DOHH2 (cell line): ENCODE data around the gene FAM227B.

ENCODE experiments used
- H3F3A ChIP-seq: fragments of 200-600 bp; sonication (generic), shearing (Covaris generic); 2 replicates; pipeline ENCODE4 v1.6.0; 2016; ENCODE audit warnings: antibody characterized with exemption, mild to moderate bottlenecking; ENCODE audit not compliant: control insufficient read depth, insufficient read depth
- H3K27ac ChIP-seq: fragments of 200-600 bp; sonication (generic); 2 replicates; pipeline ENCODE4 v1.5.1; 2014; ENCODE audit warnings: low read depth, mild to moderate bottlenecking, low read length, moderate library complexity
- H3K27me3 ChIP-seq: fragments of 200-600 bp; sonication (generic); 2 replicates; pipeline ENCODE4 v1.6.1; 2014; ENCODE audit warnings: mild to moderate bottlenecking, low read length, mixed read lengths; ENCODE audit not compliant: control insufficient read depth
- H3K36me3 ChIP-seq: fragments of 200-600 bp; sonication (generic); 2 replicates; pipeline ENCODE4 v1.6.1; 2014; ENCODE audit warnings: mild to moderate bottlenecking, low read length, moderate library complexity, mixed read lengths; ENCODE audit not compliant: control insufficient read depth
- H3K4me1 ChIP-seq: fragments of 200-600 bp; sonication (generic); 2 replicates; pipeline ENCODE4 v1.6.1; 2014; ENCODE audit warnings: mild to moderate bottlenecking, low read length, mixed read lengths; ENCODE audit not compliant: control insufficient read depth
- H3K4me2 ChIP-seq: fragments of 200-600 bp; sonication (generic); 2 replicates; pipeline ENCODE4 v1.6.0; 2014; ENCODE audit warnings: mild to moderate bottlenecking, low read length, moderate library complexity
- H3K4me3 ChIP-seq: fragments of 200-600 bp; sonication (generic); 2 replicates; pipeline ENCODE4 v1.5.1; 2014; ENCODE audit warnings: mild to moderate bottlenecking, low read length, mixed read lengths
- H3K79me2 ChIP-seq: fragments of 200-600 bp; sonication (generic); 2 replicates; pipeline ENCODE4 v1.6.1; 2014; ENCODE audit warnings: mild to moderate bottlenecking, low read length, mixed read lengths; ENCODE audit not compliant: control insufficient read depth
- H3K9me2 ChIP-seq: fragments of 200-600 bp; sonication (generic); replicated peaks from 2 replicates; pipeline ENCODE4 v1.6.1; 2014; ENCODE audit warnings: mild to moderate bottlenecking, low read length, mixed read lengths; ENCODE audit not compliant: control insufficient read depth
- H3K9me3 ChIP-seq: fragments of 200-600 bp; sonication (generic); 2 replicates; pipeline ENCODE4 v1.6.1; 2014; ENCODE audit warnings: antibody characterized with exemption, low read length, mixed read lengths; ENCODE audit not compliant: control insufficient read depth, insufficient read depth
- H4K20me1 ChIP-seq: fragments of 200-600 bp; sonication (generic); 2 replicates; pipeline ENCODE4 v1.6.0; 2014; ENCODE audit warnings: low read depth, mild to moderate bottlenecking, antibody characterized with exemption, low read length, moderate library complexity; ENCODE audit not compliant: control insufficient read depth, insufficient read depth
- EZH2phosphoT487 ChIP-seq: fragments of 200-600 bp; sonication (generic); IDR thresholded peaks from 2 replicates; pipeline ENCODE4 v1.6.1; 2017; ENCODE audit warnings: borderline replicate concordance, mild to moderate bottlenecking, antibody characterized with exemption, low read length, moderate library complexity, mixed read lengths
- TF ChIP-seq, protein P1 (sequence below): fragments of 200-600 bp; sonication (generic); IDR thresholded peaks from one replicate; pipeline ENCODE4 v1.5.1; 2014; ENCODE audit warnings: antibody characterized with exemption, mild to moderate bottlenecking, low read depth, low read length; ENCODE audit not compliant: poor library complexity, severe bottlenecking

The FAM227B gene

DNA sequence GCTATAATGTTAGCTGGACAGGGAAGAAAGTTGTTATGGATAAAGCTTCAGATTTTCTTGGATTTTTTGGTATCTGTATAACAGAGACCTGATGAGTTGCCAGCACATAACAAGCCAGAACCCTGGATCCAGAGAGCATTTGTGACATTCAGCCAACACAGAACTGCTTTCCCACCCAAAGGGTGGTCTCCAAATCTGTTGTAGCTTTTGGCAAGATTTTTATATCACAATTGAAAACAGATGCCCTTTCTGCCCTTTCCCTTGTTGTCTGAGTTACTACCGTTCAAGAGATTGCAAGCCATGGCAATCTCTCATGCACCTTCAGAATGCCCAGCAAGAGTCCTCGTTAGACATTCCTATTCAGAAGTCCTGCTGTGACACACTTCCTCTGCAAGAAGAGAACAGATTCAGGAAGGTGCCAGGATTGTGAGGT, 305.2 kb downstream of the FAM227B start:
- TF ChIP-seq, protein P1, sequence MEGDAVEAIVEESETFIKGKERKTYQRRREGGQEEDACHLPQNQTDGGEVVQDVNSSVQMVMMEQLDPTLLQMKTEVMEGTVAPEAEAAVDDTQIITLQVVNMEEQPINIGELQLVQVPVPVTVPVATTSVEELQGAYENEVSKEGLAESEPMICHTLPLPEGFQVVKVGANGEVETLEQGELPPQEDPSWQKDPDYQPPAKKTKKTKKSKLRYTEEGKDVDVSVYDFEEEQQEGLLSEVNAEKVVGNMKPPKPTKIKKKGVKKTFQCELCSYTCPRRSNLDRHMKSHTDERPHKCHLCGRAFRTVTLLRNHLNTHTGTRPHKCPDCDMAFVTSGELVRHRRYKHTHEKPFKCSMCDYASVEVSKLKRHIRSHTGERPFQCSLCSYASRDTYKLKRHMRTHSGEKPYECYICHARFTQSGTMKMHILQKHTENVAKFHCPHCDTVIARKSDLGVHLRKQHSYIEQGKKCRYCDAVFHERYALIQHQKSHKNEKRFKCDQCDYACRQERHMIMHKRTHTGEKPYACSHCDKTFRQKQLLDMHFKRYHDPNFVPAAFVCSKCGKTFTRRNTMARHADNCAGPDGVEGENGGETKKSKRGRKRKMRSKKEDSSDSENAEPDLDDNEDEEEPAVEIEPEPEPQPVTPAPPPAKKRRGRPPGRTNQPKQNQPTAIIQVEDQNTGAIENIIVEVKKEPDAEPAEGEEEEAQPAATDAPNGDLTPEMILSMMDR: no peak
- TF ChIP-seq EZH2phosphoT487: no peak
- H3K9me2 ChIP-seq: no peaks in the 10 kb centered on the region
- no peaks in the 10 kb centered on the region for H3K27me3 ChIP-seq
- no peaks in the 10 kb centered on the region for H3F3A ChIP-seq
- H3K4me2 ChIP-seq: no peak overlapping the region
- H3K36me3 ChIP-seq: peaks cover 11% of the 10 kb centered on the region
- H3K4me1 ChIP-seq: no peaks in the 10 kb centered on the region
- no peak overlapping the region for H3K4me3 ChIP-seq
- H3K27ac ChIP-seq: no peak overlapping the region
- H3K9me3 ChIP-seq: no peaks in the 10 kb centered on the region
- H4K20me1 ChIP-seq: no peaks in the 10 kb centered on the region
- H3K79me2 ChIP-seq: no peaks in the 10 kb centered on the region

DNA sequence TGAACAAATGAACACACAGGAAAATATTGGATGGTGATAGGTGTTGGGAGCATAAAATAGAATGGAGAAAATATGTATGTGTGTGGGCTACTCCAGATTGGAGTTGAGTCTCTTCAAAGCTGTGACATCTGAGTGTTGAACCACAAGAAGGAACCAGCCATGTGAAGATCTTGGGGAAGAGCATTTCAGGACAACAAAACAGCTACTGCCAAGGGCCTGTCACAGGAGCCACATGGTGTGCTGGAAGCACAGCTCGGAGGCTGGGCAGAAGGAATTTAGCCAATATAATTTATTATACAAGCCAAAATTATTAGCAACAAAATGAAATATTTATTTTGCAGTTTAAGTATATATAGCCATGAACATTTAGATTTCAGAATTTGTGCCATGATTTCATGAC, 305.9 kb downstream of the FAM227B start:
- Histone ChIP-seq H3K27me3 (no peaks in the 10 kb centered on the region), H3K9me3 (no peaks in the 10 kb centered on the region), H3K9me2 (no peaks in the 10 kb centered on the region), H3K36me3 (peaks cover 6% of the 10 kb centered on the region), H3F3A (no peaks in the 10 kb centered on the region), H3K4me3 (no peak overlapping the region), H3K4me2 (no peak overlapping the region), H4K20me1 (no peaks in the 10 kb centered on the region), H3K27ac (no peak overlapping the region), H3K4me1 (no peaks in the 10 kb centered on the region), H3K79me2 (no peaks in the 10 kb centered on the region)
- TF ChIP-seq, protein P1: no peak
- TF ChIP-seq EZH2phosphoT487: no peak

DNA sequence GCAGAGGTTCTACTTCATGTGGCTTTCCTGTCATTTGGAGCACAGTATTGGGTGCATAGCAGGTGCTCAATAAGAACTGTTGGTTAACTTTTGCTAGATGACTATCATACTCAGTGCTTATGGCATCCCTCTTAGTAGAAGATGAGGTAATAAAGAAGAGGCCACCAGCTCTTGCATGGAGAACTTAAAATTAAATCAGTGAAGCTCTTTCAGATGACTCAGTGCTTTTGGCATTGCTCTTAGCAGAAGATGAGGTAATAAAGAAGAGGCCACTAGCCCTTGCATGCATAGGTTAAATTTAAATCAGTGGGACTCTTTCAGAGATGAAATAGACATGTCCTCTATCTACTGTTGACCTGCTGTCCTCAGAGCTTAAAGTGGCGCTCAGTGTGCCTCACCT, 307.0 kb downstream of the FAM227B start:
- H3K36me3 ChIP-seq: peaks cover 3% of the 10 kb centered on the region
- no peak overlapping the region for H3K4me3 ChIP-seq
- H3K9me2 ChIP-seq: no peaks in the 10 kb centered on the region
- no peaks in the 10 kb centered on the region for H3K9me3 ChIP-seq
- H3K4me1 ChIP-seq: no peaks in the 10 kb centered on the region
- H3K27ac ChIP-seq: no peak overlapping the region
- no peaks in the 10 kb centered on the region for H4K20me1 ChIP-seq
- TF ChIP-seq, protein P1: no peak
- no peak for TF ChIP-seq EZH2phosphoT487
- no peaks in the 10 kb centered on the region for H3F3A ChIP-seq
- no peak overlapping the region for H3K4me2 ChIP-seq
- H3K79me2 ChIP-seq: no peaks in the 10 kb centered on the region
- no peaks in the 10 kb centered on the region for H3K27me3 ChIP-seq

DNA sequence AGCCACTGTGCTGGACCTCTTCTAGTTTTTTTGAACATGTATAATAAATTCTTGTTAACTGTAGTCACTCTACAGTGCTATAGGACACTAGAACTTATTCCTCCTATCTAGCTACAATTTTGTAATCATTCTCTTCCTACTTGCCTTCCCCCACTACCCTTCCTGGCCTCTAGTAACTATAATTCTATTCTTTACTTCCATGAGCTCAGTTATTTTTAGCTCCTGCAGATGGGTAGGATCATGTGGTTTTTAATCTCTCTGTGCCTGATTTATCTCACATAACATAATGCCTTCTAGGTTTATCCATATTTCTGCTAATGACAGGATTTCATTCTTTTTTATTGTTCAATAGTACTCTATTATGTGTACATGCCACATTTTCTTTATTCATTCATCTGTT, 310.7 kb downstream of the FAM227B start:
- Histone ChIP-seq H3K36me3 (peaks cover 6% of the 10 kb centered on the region), H3K27me3 (no peaks in the 10 kb centered on the region), H3K79me2 (no peaks in the 10 kb centered on the region), H3K4me3 (no peak overlapping the region), H3K9me3 (no peaks in the 10 kb centered on the region), H3K4me1 (no peaks in the 10 kb centered on the region), H4K20me1 (no peaks in the 10 kb centered on the region), H3K9me2 (no peaks in the 10 kb centered on the region), H3K27ac (no peak overlapping the region), H3F3A (no peaks in the 10 kb centered on the region), H3K4me2 (no peak overlapping the region)
- TF ChIP-seq, protein P1: no peak
- TF ChIP-seq EZH2phosphoT487: no peak
